HG03354 (cell line): ENCODE data around the gene GPR15.

ENCODE experiments used
- ATAC-seq: cut with Tn5 transposase; IDR thresholded peaks from one replicate; pipeline ENCODE4 v1.9.1; 2021; ENCODE audit warnings: mild to moderate bottlenecking; ENCODE audit not compliant: unreplicated experiment, poor library complexity, severe bottlenecking

Gene GPR15

GRCh38 chr3:98531622-98532274 is at the start of gene GPR15:
TSS of gene GPR15 (plus strand) at chr3:98531978. CDS start at chr3:98532034, 56 bp downstream.
- ATAC-seq, result peak; percentile 38

GRCh38 chr3:98482717-98483482 is 48.9 kb upstream of the GPR15 start:
- no peak for ATAC-seq

GRCh38 chr3:98483626-98484025 is 48.2 kb upstream of the GPR15 start:
- no peak for ATAC-seq

- ATAC-seq, result no peak
These were observed 34.4 kb upstream of the GPR15 start, which contains the start of gene OR5K2 for GRCh38 chr3:98497381-98497780. TSS of gene OR5K2 (plus strand) at chr3:98497681. CDS start at chr3:98497681, 0 bp downstream.

- no peak for ATAC-seq
These were observed 31.8 kb upstream of the GPR15 start for GRCh38 chr3:98500019-98500418.

- ATAC-seq, result no peak
These were observed 30.5 kb upstream of the GPR15 start for GRCh38 chr3:98501270-98501669.

- no peak for ATAC-seq
These were observed 29.8 kb upstream of the GPR15 start for GRCh38 chr3:98501863-98502576.

- no peak for ATAC-seq
These were observed 27.2 kb upstream of the GPR15 start for GRCh38 chr3:98504539-98504938.

- ATAC-seq, result no peak
These were observed 23.2 kb upstream of the GPR15 start for GRCh38 chr3:98508582-98508981.

GRCh38 chr3:98512576-98512975 is 19.2 kb upstream of the GPR15 start:
- no peak for ATAC-seq

- no peak for ATAC-seq
These were observed 18.7 kb upstream of the GPR15 start for GRCh38 chr3:98513091-98513511.

GRCh38 chr3:98513736-98514135 is 18.0 kb upstream of the GPR15 start:
- ATAC-seq, result no peak

GRCh38 chr3:98514948-98515347 is 16.8 kb upstream of the GPR15 start:
- no peak for ATAC-seq

- no peak for ATAC-seq
These were observed 13.0 kb upstream of the GPR15 start for GRCh38 chr3:98518816-98519215.

GRCh38 chr3:98519351-98519750 is 12.4 kb upstream of the GPR15 start:
- ATAC-seq, result no peak

GRCh38 chr3:98521897-98522543 is 9.8 kb upstream of the GPR15 start:
- ATAC-seq, result peak; percentile 58

- peak; percentile 91 for ATAC-seq
These were observed 9.1 kb upstream of the GPR15 start, which contains the start of gene CLDND1 for GRCh38 chr3:98522544-98523281. TSS of gene CLDND1 (minus strand) at chr3:98522902. CDS start at chr3:98521424, 1,478 bp downstream.

- ATAC-seq, result no peak
These were observed 6.3 kb upstream of the GPR15 start for GRCh38 chr3:98525494-98525893.
